ENCODE measurements around the gene NTHL1. TPM values are rescaled to one million over a fixed set of nuclear protein-coding genes. Genes with fewer than 3 reads are reported as not detected.
A peak's percentile ranks its signal among the peaks of the same experiment; 100 is the strongest.

The NTHL1 gene
- total RNA-seq, 1 experiment from 2014 or later = 47.3 TPM

- Histone ChIP-seq H3K36me3 (ENCODE audit: low read depth) (no peaks in the 10 kb centered on the region), H3K4me1 (replicated peaks; ENCODE audit: insufficient read depth) (peaks cover 13% of the 10 kb centered on the region), H3K9me3 (ENCODE audit: insufficient read depth, low read depth) (no peaks in the 10 kb centered on the region), H3K9me2 (ENCODE audit: insufficient read depth) (no peaks in the 10 kb centered on the region), H4K20me1 (ENCODE audit: insufficient read depth) (peaks cover 4% of the 10 kb centered on the region; the same call in 1 of the 2 replicates), H3K27ac (no peak overlapping the region), H3K27me3 (ENCODE audit: insufficient read depth, low read depth) (no peaks in the 10 kb centered on the region), H3F3A (ENCODE audit: insufficient read depth, low read depth) (peaks cover 9% of the 10 kb centered on the region; the same call in 1 of the 2 replicates), H3K4me3 (no peak overlapping the region), H2AFZ (no peak overlapping the region), H3K4me2 (peak overlapping the region; percentile 85), H3K79me2 (ENCODE audit: low read depth) (0 out of 2 replicates have a peak, but pooled peaks cover 4% of the 10 kb centered on the region)
- TF ChIP-seq CTCF (conservative IDR thresholded peaks at IDR 0.05) = no peak
- no peak for TF ChIP-seq EZH2 (IDR thresholded peaks at IDR 0.05; ENCODE audit: low read depth)
- ChIA-PET CTCF (no interaction called here), POLR2A (ENCODE audit: unreplicated experiment) (no interaction called here)
- intact Hi-C loops (cut with micrococcal nuclease; ENCODE audit: unreplicated experiment) = no loop called here
- no TSS peak for BruUV-seq (replicated peaks)
- no peak for DNase-seq
Measured at GRCh38 chr16:2028146-2028545, 19.5 kb downstream of the NTHL1 start.

GRCh38 chr16:2027024-2028010 lies 20.3 kb downstream of the NTHL1 start:
- no peaks in the 10 kb centered on the region for H3K27me3 ChIP-seq (ENCODE audit: insufficient read depth, low read depth)
- no peaks in the 10 kb centered on the region for H3K9me3 ChIP-seq (ENCODE audit: insufficient read depth, low read depth)
- ChIA-PET CTCF (interaction anchor here (0.6 to 0.7 kb wide), 2 partner anchors 14 to 21 kb away, joined by 5 to 12 read pairs; partner anchors contain the start of gene TSC2), POLR2A (ENCODE audit: unreplicated experiment) (interaction anchor here (0.6 kb wide), 2 partner anchors 63 to 684 kb away, joined by 5 to 7 read pairs; partner anchors contain the start of gene RPS2)
- H2AFZ ChIP-seq = 0 out of 2 replicates have a peak overlapping the region, but pooled peaks have one; percentile 22
- H3K79me2 ChIP-seq (ENCODE audit: low read depth) = 0 out of 2 replicates have a peak, but pooled peaks cover 4% of the 10 kb centered on the region
- peaks cover 9% of the 10 kb centered on the region; the same call in 1 of the 2 replicates for H3F3A ChIP-seq (ENCODE audit: insufficient read depth, low read depth)
- TF ChIP-seq EZH2 (IDR thresholded peaks at IDR 0.05; ENCODE audit: low read depth) (no peak), CTCF (conservative IDR thresholded peaks at IDR 0.05) (no peak; the same call in 1 of the 2 replicates)
- peaks cover 16% of the 10 kb centered on the region for H3K4me1 ChIP-seq (replicated peaks; ENCODE audit: insufficient read depth)
- intact Hi-C loops (cut with micrococcal nuclease; ENCODE audit: unreplicated experiment) = no loop called here
- H3K9me2 ChIP-seq (ENCODE audit: insufficient read depth) = no peaks in the 10 kb centered on the region
- H3K4me3 ChIP-seq = peak overlapping the region; percentile 58
- H3K36me3 ChIP-seq (ENCODE audit: low read depth) = no peaks in the 10 kb centered on the region
- BruUV-seq (replicated peaks) = TSS peak; percentile 28
- H3K27ac ChIP-seq = no peak overlapping the region
- peak overlapping the region; percentile 85 for H3K4me2 ChIP-seq
- peaks cover 4% of the 10 kb centered on the region; the same call in 1 of the 2 replicates for H4K20me1 ChIP-seq (ENCODE audit: insufficient read depth)
- peak in 1 of 2 experiments; percentile 40 for DNase-seq

- TF ChIP-seq EZH2 (IDR thresholded peaks at IDR 0.05; ENCODE audit: low read depth) (no peak), CTCF (conservative IDR thresholded peaks at IDR 0.05) (no peak)
- Histone ChIP-seq H2AFZ (0 out of 2 replicates have a peak within 1 kb of the TSS, but pooled peaks have one; percentile 22), H3K4me2 (peak within 1 kb of the TSS; percentile 85), H3F3A (ENCODE audit: insufficient read depth, low read depth) (peaks cover 9% of the 10 kb centered on the region; the same call in 1 of the 2 replicates), H3K9me3 (ENCODE audit: insufficient read depth, low read depth) (no peaks in the 10 kb centered on the region), H3K36me3 (ENCODE audit: low read depth) (no peaks in the 10 kb centered on the region), H3K4me1 (replicated peaks; ENCODE audit: insufficient read depth) (peaks cover 16% of the 10 kb centered on the region), H3K27ac (no peak within 1 kb of the TSS), H3K27me3 (ENCODE audit: insufficient read depth, low read depth) (no peaks in the 10 kb centered on the region), H3K4me3 (peak within 1 kb of the TSS; percentile 58), H4K20me1 (ENCODE audit: insufficient read depth) (peaks cover 4% of the 10 kb centered on the region; the same call in 1 of the 2 replicates), H3K9me2 (ENCODE audit: insufficient read depth) (no peaks in the 10 kb centered on the region), H3K79me2 (ENCODE audit: low read depth) (0 out of 2 replicates have a peak, but pooled peaks cover 4% of the 10 kb centered on the region)
- ChIA-PET POLR2A (ENCODE audit: unreplicated experiment) (interaction anchor here (0.6 kb wide), 1 partner anchor 62 kb away, joined by 7 read pairs; the partner anchor contains the start of gene RPS2), CTCF (interaction anchor here (0.6 to 0.7 kb wide), 2 partner anchors 15 to 21 kb away, joined by 5 to 12 read pairs; partner anchors contain the start of gene TSC2)
- intact Hi-C loops (cut with micrococcal nuclease; ENCODE audit: unreplicated experiment) = no loop called here
- BruUV-seq (replicated peaks) = no TSS peak
- peak in 1 of 2 experiments; percentile 51 for DNase-seq
Measured at GRCh38 chr16:2026461-2027023, 21.1 kb downstream of the NTHL1 start, which contains the start of gene NHERF2. Gene NHERF2, plus strand, starts transcription at chr16:2026902. Its CDS starts 104 bp downstream, at chr16:2027006.

Measured in PC-9 (cell line).